Measurements from ENCODE around the gene SGCG. TPM values are rescaled to one million over a fixed set of nuclear protein-coding genes. Genes with fewer than 3 reads are reported as not detected.

SGCG gene
- total RNA-seq, 2 experiments from 2014 or later = not detected

DNA sequence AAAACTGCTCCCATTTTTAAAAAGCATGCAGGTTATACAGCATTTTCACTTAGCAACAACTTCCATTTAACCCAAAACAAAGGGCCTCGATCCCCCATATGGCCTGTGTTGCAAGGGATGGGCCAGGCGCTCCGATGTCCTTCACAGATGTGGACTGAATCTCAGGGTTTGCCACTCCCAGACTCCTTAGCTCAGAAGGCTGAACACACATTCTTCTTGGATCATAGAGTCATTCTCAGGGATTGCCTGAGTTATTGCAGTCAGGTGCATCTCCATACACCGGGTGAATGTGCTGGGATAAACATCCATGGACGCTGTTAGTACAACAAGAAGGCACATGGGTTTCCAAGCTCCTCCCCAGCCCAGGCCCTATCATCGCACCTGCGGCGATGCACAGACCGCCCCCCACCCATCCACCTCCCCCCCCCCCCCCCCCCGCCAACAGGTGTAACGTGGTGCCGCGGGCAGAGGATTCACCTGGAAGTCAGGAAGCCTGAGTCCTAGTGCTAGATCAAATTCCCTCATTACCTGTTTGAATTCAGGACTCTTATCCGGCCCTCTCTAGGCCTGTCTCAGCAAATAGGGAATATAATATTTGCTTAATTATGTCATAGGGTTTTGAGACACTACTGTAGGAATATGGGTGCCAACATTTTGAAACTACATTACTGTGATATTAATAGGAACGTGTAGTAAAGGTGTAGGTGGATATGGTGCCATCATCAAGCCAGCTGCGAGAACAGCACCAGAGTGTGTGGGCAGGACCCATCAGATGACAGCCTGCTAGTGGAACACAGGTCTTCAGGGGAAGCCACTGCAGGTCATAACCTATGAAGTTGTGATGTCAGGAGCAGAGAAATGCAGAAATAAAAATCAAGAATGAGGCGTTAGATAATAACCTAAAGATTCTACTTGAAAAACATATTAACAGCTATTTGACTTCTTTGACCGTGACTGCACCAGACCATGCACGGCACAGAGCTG is 141.9 kb downstream of the SGCG start:
- POLR2A ChIA-PET = interaction anchor here (0.6 kb wide), 1 partner anchor 68 kb away, joined by 5 read pairs; no protein-coding TSS in a partner anchor
- Histone ChIP-seq H2AFZ (ENCODE audit: low read length) (no peak overlapping the region), H3K9me2 (ENCODE audit: insufficient read depth, low read length) (no peaks in the 10 kb centered on the region), H3K4me3 (ENCODE audit: low read depth, low read length, poor library complexity, severe bottlenecking) (no peak overlapping the region), H3K9me3 (ENCODE audit: low read length) (no peaks in the 10 kb centered on the region), H3K4me2 (ENCODE audit: low read length) (no peak overlapping the region), H3K36me3 (ENCODE audit: insufficient read depth, low read length) (no peaks in the 10 kb centered on the region), H3K79me2 (ENCODE audit: insufficient read depth, low read depth, low read length) (no peaks in the 10 kb centered on the region), H4K20me1 (ENCODE audit: insufficient read depth, low read length) (no peaks in the 10 kb centered on the region), H3K27ac (ENCODE audit: low read depth, low read length, poor library complexity, severe bottlenecking) (no peak overlapping the region), H3K4me1 (ENCODE audit: insufficient read depth, low read length, poor library complexity, severe bottlenecking) (no peaks in the 10 kb centered on the region)
- no TSS peak for BruUV-seq (replicated peaks)
- CTCF ChIA-PET (ENCODE audit: unreplicated experiment) = no interaction called here
- no peak for DNase-seq (ENCODE audit: low spot score)
- intact Hi-C loops (cut with micrococcal nuclease; ENCODE audit: unreplicated experiment) = no loop called here
- TF ChIP-seq, protein P1, sequence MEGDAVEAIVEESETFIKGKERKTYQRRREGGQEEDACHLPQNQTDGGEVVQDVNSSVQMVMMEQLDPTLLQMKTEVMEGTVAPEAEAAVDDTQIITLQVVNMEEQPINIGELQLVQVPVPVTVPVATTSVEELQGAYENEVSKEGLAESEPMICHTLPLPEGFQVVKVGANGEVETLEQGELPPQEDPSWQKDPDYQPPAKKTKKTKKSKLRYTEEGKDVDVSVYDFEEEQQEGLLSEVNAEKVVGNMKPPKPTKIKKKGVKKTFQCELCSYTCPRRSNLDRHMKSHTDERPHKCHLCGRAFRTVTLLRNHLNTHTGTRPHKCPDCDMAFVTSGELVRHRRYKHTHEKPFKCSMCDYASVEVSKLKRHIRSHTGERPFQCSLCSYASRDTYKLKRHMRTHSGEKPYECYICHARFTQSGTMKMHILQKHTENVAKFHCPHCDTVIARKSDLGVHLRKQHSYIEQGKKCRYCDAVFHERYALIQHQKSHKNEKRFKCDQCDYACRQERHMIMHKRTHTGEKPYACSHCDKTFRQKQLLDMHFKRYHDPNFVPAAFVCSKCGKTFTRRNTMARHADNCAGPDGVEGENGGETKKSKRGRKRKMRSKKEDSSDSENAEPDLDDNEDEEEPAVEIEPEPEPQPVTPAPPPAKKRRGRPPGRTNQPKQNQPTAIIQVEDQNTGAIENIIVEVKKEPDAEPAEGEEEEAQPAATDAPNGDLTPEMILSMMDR (conservative IDR thresholded peaks at IDR 0.05; ENCODE audit: low read length) = no peak
- TF ChIP-seq EZH2phosphoT487 (IDR thresholded peaks at IDR 0.05; ENCODE audit: borderline replicate concordance, low read depth, low read length) = no peak

DNA sequence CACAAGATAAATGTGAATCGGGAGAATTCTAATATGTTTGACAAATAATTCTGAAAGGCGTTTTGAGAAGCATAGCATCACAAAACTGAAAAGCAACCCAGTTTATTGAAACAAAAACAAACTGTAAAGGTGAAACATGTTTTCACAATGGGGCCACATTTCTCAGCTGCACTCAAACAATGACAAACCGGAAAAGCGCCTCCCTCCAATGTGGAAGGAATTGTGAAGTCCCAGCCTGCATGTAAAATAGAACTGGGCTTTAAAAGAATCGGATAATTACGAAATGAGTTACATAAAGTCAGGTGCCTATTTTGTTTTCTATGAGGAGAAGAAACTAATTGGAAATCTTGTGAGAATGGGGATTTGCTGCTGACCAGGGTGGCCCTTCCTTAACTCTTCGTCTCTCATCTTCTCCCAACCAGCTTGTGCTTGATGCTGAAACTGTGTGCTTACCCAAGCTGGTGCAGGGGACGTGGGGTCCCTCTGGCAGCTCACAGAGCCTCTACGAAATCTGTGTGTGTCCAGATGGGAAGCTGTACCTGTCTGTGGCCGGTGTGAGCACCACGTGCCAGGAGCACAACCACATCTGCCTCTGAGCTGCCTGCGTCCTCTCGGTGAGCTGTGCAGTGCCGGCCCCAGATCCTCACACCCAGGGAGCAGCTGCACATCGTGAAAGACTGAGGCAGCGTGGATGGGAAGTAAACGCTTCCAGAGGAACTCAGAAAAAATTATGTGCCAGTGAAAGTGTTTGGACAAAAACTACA is 143.3 kb downstream of the SGCG start:
- Histone ChIP-seq H4K20me1 (ENCODE audit: insufficient read depth, low read length) (no peaks in the 10 kb centered on the region), H3K4me3 (ENCODE audit: low read depth, low read length, poor library complexity, severe bottlenecking) (no peak overlapping the region), H3K4me2 (ENCODE audit: low read length) (no peak overlapping the region), H3K79me2 (ENCODE audit: insufficient read depth, low read depth, low read length) (no peaks in the 10 kb centered on the region), H3K4me1 (ENCODE audit: insufficient read depth, low read length, poor library complexity, severe bottlenecking) (no peaks in the 10 kb centered on the region), H3K36me3 (ENCODE audit: insufficient read depth, low read length) (no peaks in the 10 kb centered on the region), H2AFZ (ENCODE audit: low read length) (no peak overlapping the region), H3K27ac (ENCODE audit: low read depth, low read length, poor library complexity, severe bottlenecking) (no peak overlapping the region), H3K9me2 (ENCODE audit: insufficient read depth, low read length) (no peaks in the 10 kb centered on the region), H3K9me3 (ENCODE audit: low read length) (no peaks in the 10 kb centered on the region)
- no TSS peak for BruUV-seq (replicated peaks)
- TF ChIP-seq, protein P1 (conservative IDR thresholded peaks at IDR 0.05; ENCODE audit: low read length) = no peak
- TF ChIP-seq EZH2phosphoT487 (IDR thresholded peaks at IDR 0.05; ENCODE audit: borderline replicate concordance, low read depth, low read length) = no peak
- CTCF ChIA-PET (ENCODE audit: unreplicated experiment) = no interaction called here
- DNase-seq (ENCODE audit: low spot score) = no peak
- POLR2A ChIA-PET = no interaction called here
- intact Hi-C loops (cut with micrococcal nuclease; ENCODE audit: unreplicated experiment) = no loop called here
